HuH-7.5 (cell line): ENCODE data around the gene RAB8B.

Experiments used
- DNase-seq: peaks from one replicate; pipeline ENCODE4 v3.0.0; 2011; ENCODE audit warnings: low spot score

RAB8B gene

DNA sequence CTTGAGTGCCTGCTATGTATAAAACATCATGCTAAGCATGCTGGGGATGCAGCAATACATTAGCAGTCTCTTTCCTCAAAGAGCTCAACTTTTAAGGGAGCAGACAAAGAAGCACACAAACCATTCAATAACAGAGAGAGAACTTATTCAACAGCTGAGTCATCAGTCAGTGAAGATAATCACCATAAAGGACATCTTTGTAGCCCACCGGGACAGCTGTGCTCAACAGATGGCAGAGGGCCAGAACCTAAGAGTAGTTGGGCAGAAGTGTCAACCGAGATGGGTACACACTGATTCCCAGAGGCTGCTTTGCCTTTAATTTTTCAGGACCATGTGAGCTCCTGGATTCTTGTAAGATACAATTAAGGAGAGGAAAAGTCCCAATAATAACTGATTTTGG is 4.2 kb upstream of the RAB8B start:
- DNase-seq: no peak

DNA sequence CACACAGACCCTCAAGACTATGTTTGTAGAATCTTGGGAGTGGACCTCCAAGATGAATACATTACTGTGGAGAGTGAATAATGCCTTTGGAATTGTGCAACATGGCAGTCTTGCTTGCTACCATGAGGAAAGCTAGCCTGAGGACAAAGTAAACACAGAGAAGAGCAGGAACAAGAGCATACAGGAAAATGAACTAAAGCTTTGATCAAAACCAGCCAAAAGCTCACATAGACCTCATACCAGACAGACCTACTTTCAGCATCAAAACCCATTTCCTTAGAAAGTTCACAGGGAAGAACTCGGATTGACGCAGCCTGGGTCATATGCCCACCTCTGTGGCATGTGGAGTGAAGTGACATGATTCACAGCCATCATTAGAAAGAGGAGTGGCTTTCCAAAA is 3.3 kb upstream of the RAB8B start:
- no peak for DNase-seq

DNA sequence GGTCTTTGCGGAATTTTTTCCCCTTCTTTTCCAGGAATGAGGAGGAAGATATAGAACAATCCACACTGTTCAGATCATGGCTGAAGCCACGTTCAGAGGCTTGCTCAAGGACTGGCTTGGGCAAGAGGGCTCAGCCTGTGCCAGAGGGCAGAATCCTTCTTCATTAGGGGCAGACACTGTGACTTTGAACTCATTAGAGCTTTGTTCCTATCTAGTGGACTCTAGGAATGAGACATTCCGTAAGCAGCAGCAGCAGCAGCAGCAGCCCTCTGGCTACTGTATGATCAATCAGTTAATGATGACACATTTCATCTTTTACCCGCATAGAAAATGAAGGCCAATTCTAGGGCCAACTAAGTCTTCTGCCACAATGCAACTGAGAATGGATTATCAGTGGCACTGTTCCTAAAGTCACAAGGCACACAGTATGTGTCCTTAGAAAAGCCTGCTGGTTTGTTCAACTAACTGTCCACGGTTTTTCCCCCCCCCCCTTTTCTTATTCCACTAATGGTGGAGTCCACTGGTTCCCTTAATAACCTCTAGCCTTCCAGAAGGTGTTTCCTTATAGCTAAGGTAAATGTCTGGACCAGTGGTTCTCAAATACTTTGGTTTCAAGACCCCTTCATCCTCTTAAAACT is 1.7 kb upstream of the RAB8B start:
- no peak for DNase-seq

DNA sequence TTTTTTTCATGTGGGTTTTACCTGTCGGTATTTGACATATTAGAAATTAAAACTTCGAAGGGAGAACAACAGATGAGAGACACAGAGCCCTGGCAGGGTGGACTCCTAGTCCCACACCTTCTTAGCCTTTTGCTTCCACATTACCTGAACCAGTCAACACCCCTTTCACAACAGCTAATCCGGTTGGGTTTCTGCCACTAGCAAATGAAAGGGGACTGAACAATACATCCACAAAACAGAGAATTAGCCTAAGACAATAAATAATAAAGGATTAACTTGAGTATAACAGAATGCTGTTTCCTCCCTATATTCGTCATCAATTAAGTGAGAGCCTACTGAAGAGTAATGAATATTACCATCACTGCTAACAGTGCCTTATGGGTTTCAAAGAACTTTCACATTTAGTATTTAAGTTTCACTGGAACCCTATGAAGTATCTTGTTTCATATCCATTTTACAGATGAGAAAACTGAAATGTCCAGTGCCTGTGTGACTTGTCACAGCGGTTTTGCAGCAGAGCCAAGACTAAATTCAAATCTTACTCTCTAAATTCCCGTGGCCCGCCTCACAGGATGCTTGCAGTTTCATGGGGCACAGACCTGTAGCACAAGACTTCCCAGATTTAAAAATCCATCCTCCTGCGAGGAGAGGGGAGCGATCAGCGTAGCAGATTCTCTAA is 1.0 kb upstream of the RAB8B start:
- DNase-seq: no peak

DNA sequence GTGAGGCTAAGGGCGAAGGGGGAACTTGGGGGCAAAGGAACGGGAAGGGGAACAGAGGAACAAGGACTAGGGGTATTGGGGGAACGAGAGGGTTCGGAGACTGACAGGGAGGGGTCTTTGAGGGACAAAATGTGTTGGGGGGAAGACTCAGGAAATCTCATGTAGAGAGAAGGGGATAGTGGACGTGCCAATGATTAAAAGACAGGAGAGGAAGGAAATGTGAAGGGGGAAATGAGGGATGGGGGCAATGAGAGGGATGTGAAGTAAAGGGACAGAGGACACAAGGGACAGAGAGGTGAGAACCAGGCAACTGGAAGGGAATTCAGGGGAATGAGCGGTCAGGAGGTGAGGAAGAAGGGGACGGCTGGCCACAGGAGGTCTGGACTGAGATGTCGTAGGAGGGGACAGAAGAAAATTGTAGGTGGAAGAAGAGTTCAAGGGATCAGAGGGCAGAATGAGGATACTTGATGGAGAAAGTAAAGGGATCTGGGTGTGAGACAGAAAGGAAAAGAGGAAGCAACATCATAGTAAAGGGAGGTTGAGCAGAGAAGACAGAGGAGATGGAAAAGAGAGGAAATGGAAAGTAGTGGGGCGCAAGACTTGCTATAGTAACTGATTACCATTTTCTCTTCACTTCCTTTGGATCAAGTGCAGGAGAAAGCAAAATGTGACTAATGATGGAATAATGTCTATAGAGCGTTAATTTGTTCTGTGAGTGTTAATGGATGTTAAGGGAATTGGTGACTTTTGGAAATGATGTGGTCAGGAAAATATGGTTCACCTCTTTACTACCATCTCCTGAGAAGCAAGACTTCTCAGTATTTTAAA is 749 bp downstream of the RAB8B start:
- no peak for DNase-seq

DNA sequence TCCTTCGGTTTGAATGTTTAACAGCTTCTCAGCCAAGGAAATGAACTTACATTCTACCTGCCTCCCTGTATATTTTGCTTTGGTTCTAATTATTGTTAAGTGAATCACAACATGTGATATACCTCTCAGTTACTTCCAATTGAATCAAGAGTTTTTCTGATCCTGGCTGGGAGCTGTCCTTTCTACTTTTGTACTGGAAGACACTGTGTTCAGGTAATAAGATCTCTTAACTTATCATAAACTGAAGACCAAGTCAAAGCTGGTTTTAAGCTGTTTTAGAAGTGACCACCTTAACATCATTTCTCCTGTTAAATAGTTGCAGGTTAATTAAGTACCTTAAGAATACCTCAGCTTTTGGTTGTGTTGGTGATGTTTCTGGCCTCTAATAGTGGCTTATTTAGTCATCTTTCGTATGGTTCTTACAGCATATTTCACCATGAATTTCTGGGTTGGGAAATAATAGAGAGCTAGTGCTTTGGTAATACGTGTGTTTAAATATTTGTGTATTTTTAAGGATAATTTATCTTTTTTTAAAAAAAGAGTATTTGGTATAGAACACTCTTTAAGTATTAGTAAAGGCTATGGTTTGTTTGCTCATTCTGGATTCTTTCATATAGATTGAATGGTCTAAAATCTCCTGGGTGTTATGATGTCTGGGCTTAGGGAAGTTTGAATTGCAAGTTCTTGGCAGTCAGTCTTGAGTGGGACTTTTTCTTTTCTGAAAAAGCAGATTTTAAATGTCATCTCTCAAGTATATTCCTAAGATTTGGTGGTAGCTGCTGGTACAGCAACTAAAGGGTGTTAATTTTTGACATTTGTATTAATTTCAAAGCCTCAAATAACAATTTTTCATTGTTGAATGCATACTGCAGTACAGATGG is 1.6 kb downstream of the RAB8B start:
- no peak for DNase-seq

DNA sequence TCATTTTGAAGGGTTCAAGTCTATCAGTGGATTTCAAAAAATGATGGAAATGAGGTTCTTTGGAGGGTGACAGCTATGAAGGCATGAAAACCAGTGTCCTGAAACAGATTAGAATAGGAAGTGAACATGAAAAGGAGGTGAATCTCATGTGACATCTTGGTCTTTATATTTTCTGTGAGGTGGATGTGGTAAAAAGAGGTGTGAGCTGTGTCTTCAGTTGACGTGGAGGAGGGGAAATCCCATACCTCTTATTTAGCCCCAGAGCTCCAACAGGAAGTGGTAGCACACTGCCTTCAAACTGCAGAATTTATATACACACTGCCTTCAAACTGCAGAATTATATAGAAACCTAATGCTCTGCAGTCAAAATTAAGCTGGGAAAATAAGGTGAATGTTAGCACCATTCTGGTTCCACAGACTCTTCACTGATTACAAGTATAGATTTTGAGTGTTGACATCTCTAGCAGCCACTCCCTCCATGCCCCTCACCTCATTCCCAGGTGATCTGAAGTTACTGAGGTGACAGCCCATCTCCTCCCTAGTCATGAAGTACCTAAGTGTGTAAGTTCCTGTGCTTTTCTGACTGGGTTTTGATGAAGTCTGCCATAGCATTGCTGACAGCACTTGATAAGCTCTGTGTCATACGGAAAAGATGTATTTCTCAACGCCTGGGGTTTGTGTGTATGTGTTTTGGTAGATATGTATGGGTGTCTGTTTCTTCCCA is 2.7 kb downstream of the RAB8B start:
- DNase-seq: no peak

DNA sequence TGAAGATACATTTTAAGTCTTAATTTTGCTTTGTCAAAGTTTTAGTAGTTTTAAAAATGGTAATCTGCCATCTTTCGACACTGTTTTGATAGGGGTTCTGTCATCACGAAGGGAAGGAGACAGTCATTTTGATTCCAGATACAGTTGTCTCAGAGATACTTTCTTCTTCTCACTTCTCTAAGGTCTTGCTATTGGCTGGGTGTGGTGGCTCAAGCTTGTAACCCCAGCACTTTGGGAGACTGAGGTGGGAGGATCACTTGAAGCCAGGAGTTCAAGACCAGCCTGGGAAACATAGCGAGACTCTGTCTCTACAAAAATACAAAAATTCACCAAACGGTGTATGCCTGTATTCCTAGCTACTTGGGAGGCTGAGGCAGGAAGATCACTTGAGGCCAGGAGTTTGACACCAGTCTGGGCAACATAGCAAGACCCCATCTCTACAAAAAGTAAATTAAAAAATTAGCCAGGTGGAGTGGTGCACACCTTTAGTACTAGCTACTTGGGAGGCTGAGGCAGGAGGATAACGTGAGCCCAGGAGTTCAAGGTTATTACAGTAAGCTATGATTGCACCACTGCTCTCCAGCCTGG is 3.3 kb downstream of the RAB8B start:
- no peak for DNase-seq

DNA sequence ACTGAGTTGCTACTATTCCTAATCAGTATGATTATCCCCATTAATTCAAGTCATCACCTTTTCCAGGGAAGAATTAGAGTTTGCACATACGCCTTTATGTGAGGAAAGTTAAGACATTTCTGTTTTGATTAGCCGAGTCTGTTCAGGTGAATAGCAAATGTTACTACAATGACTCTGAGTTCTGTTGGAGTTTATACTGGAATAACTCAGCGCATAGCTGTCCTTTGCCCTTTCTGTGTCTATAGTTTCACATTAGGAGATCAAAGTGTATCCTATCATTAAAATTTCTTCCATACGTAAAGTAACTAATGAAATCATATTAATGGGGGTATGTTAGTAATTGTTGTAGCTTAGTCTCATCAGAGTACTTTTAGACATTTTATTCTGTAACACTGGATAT is 4.9 kb downstream of the RAB8B start:
- DNase-seq: no peak

DNA sequence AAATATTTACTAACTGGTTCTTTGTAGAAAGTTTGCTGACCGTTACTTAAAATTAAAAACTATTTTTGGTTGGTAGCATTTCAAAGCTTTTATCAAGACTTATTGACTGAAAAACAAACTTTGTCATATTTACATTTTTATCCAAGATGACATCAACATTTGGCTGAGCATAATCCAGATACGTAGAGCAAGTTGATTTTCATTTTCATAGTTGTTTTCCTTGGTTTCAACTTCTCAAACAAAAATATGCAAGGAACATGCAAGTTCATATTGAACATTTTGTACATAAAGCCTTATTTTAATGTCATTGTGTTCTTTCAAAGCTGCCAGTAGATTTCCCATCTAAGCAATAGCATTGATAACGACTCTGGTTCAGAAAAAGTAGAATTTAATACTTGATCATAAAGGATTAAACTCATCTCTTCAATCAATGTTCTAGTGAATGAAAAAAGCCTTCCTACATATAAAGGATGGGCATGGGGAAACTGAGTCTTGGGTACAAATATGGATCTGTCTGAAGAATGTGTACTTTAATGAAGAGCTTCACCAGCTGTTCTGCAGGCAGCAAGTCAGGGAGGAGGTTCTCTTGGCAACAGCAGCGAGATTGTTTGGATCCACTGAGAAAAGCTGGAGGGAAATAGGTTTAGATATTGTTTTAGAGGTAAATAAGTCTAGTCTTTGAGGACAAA is 5.6 kb downstream of the RAB8B start:
- DNase-seq: no peak

DNA sequence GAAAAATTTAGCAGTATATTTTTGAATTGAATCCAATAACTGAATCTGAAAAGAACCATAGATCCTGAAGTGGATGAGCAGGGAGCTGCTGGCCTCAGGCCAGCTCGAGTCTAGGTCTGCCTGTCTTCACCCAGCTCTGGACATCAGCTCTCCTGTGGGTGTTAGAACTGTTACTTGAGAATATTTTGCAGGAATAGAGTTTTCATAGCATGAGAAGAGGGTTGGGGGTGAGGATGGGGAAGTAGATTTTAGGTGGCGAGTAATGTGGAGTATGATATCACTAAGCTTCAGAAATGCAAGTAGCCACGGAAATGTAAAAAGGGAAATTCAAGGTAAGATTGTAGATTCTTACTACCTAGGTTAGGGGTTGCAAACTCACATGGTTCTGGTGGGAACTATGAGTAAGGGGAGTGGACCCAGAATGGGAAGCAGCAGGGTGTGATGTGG is 6.2 kb downstream of the RAB8B start:
- DNase-seq: no peak

DNA sequence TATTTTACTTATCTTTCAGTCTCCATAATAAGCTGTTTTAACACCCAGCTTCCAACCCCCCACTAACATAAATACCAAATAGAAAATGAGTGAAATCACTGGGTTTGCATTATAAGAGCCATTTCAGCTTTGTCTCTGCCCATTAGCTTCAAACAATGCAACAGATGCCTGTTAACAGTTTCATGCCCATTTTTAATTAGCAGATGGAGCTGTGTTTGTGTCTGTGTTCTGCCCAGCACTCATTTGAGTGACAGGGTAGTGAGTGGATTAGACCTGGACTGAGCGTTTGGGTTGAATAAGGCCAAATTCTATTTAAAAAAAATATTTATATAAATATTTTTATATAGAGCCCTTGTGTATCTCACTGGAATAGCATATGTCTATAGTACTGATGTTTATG is 7.4 kb downstream of the RAB8B start:
- DNase-seq: no peak

DNA sequence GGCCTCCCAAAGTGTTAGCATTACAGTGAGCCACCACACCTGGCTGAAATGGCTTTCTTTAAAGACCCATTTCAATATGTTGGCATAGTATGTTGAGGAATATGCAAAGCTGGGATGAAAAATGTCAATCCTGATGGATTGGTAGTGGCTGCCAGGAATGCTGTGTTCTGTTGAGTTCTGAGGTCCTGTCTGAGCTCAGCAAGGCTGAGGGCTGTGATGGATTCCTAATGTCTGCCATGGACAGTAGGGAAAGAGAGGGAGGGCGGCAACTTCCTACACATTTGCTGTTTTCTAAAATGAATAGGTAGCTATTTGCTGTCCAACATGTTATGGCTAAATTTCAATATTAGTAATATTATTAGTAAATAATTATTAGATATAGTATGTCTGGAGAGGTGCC is 8.2 kb downstream of the RAB8B start:
- DNase-seq: no peak

DNA sequence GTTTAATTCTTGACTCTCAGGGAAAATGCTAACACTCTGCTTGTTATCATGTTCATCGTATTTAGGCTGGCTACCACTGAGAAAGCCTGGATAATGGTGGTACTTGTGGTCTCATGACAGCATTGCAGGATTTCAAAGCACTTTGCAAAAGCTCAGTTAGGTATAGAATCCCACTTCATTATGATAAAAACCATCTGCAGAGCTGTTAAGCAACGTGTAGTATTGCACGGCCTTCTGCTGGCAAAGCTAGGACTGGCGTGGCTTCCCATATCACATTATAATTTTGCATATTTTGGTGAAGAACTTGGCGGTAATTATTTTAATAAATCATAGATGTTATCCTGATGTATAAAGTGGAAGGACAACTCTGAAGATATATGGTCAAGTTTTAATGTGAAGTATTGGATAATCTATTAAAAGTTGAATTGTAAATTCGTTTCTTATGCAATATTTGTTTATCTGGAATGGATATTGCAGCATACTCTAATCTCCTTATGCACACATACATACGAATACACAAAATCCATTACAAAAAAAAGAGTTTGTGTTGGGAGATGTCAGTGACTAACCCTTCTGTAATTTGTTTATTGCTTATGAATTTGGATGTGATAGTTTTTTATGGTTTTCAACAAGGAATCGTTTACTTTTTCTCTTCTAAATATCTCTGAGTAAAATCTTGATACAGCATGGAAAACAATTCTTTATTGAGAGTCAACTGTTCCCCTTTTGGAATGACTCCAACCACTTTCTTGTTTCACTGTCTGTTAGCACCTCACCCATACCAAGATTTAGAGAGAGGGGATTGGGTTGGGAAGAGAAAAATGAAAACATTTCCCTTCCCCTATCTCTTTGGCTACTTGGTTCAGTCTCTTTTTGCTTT is 9.2 kb downstream of the RAB8B start:
- DNase-seq: no peak

DNA sequence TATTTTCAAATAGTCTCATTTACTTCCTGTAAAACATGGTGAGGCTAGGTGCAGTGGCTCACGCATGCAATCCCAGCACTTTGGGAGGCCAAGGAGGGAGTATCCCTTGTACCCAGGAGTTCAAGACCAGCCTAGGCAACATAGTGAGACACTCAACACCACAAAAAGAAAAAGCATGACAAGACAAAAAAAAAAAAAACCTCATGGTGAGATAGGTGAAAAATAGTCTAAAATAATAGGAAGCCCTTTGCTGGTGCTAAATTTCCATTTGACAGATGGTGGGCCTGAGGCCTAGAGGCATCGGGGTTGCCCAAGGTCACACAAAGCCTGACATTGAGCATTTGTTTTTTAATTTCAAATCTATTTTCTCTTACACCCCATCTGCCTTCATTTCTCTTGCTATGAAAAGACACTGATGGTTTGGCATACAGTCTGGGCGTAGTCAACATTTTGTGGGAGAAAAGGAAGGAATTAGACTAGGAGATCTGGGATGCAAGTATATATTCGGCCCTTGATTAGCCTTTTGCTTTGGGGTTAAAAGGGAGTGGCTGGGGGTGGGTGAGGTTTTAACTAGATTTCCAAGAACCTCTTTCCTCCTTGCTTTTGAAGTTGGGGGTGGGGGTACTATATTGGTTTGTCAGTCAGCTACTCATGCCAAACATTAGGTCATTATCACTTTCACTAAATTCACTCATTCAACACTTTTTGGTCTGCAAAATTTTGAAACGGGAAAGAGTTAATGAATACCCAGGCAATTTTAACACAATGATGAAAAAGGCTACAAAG is 11.3 kb downstream of the RAB8B start:
- DNase-seq: no peak

DNA sequence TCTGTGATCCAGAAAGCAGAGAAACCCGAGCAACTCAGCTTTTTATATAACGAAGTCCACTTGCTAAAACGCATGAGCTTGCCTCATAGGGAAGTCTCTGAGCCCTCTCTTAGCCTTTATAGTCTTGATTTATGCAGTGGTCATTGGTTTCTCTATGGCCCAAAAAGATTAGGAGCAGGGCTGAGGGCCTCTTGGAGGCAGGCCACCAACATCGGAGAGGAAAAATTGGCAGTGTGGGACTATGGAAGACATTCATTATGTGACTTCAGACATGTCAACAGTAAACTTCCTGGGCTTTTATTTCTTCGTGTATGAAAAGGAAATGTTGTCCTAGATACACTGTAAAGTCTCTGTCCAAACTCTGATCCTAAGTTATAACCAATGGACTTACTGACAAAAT is 13.5 kb downstream of the RAB8B start:
- no peak for DNase-seq

DNA sequence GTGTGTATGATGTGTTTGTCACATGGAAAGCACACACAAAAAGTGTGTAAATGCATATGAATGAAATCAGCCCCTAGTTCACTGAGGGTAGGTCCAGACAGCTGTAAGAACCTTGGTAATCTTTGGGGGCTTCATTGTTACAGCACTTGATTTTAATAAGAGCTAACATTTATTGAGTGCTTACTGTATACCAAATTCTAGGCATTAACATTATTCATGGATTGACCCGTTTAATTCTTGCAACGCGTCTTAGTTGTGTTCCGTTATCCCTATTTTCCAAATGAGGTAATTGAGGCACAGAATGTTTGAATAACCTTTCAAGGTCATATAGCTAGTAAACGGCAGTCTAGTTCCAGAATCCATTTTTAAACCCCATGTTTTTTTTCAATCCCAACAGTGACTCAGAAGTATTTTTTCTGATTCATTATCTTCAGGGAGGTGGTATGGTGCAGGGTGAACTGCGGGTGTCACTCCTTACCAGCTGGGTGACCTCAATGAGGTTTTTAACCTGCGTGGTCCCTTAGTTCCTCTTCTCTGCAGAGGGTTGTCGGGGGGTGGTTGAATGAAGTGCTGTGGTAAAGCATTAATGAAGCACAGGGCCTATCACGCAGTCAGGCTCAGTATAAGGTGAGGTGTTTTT is 14.2 kb downstream of the RAB8B start:
- DNase-seq: no peak

DNA sequence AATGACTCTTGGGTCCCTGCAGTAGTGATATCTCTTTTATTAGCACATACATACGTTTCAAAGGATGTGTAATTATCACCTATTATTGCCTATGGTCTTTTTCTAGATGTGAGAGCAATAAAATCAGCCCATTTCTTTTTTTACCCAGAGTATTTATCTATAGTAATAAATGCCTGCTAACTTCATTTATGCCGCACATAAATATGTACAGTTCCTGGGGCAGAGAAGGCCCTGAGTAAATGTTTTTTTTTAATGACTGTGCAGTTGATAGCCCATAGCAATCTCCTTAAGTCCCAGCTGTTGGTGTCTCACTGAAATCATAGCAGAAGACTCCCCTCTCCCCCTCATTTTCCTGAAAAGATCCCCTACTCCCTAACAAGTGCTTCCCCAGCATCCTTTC is 16.7 kb downstream of the RAB8B start:
- DNase-seq: no peak
